ENCODE data around the gene RAB3A.

RAB3A gene

DNA sequence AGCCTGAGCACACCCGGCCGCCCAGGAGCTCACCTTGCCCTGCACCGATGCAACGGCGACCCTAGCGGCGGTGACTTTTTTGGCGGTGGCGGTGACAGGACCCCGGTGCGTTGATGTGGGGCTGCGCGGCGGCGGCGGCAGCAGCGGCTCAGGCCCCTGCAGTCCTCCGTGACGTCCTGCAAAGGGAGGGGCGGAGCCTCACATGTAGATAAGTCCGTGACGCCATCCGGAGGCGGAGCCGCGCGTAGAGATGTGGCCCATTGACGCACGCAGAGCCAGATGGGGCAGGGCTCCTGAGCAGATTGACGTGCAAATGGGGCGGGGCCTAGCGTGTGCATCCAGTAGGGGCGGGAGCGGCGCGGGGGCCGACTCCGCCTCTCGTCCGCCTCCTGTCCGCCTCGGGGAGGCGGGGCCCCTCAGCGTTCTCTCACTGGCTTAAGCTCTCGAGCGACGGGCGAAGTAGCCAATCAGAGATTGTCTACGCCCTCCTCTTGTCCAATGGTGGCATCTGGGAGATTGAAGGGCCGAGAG is at the start of gene RAB3A:
Gene RAB3A (minus strand): TSS at position 180 of the 531 bp plus-strand sequence. CDS start 1,302 bp downstream, outside the sequence.
- DNase-seq (ENCODE audit: low spot score), result peak; percentile 99

DNA sequence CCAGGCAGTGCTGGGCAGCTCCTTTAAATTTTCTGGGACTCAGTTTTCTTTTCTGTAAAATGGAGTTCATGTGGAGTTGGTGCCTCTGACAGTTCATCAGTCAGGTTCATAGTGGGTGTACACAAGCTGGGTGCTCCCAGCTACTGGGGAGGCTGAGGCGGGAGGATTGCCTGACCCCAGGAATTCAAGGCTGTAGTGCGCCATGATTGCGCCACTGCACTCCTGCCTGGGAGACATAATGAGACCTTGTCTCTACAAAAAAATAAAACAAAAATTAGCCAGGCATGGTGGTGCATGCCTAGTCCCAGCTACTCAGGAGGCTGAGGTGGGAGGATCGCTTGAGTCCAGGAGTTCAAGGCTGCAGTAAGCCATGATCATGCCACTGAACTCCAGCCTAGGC is 49.3 kb upstream of the RAB3A start:
- DNase-seq (ENCODE audit: low spot score), result no peak

DNA sequence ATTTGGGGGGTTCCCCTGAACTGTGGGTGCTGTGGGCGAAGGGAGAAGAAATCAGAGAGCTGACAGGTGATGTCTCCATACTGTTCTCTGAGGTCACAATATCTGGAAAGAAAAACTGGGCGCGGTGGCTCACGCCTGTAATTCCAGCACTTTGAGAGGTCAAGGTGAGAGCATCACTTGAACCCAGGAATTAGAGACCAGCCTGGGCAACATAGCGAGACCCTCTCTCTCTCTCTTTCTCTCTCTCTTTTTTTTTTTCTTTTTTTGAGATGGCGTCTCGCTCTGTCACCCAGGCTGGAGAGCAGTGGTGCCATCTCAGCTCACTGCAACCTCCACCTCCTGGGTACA is 48.5 kb upstream of the RAB3A start:
- DNase-seq (ENCODE audit: low spot score), result no peak

DNA sequence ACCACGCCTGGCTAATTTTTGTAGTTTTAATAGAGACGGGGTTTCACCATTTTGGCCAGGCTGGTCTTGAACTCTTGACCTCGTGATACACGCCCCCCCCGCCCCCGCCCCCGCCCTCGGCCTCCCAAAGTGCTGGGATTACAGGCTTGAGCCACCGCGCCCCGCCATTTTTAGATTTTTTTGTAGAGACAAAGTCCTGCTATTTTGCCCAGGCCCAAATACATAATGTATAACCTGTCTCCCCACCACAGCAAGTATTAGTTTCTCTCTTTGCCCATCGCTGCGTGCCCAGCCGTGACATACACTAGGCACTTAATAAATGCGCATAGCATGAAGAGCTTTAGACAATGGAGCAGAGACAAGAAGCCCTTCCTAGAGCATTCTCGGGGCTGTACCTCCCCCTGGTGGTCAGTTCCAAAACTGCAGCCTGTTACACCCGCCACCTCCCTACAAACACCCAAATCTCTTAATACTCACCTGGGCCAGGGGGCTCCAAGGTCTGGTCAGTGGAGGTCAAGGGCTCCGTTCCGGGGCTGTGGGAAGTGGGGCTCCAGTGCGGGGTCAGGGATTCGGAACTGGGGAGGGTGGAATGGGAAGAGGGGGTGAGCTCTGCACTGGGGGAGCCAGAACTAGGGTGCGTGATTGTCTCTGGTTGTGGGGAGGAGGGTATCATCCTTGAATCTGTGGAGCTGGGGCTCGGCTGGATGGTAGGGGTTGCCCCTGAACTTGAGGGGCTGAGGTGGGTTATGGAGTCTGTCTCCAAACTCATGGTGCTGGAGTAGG is 47.9 kb upstream of the RAB3A start:
- peak; percentile 85 for DNase-seq (ENCODE audit: low spot score)

DNA sequence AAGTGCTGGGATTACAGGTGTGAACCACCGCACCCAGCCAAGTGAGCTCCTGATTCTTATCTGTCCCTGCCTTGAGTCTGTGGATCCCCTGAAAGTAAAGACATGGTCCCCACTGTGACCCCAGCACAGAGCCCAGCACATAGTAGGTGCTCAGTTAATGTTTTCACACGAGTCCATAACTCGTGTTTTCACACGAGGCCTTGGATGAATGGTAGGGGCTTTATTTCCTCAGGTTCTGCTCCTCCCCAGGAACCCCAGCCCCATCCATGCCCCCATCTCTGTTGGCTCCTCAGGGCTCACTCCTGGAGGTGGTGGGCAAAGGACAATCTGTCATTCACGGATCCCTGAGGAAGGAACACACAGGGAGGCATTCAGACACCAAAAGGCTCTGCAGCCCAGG is 46.0 kb upstream of the RAB3A start:
- no peak for DNase-seq (ENCODE audit: low spot score)

GRCh38 chr19:18245297-18245696 is 41.5 kb upstream of the RAB3A start:
- DNase-seq (ENCODE audit: low spot score), result no peak

DNA sequence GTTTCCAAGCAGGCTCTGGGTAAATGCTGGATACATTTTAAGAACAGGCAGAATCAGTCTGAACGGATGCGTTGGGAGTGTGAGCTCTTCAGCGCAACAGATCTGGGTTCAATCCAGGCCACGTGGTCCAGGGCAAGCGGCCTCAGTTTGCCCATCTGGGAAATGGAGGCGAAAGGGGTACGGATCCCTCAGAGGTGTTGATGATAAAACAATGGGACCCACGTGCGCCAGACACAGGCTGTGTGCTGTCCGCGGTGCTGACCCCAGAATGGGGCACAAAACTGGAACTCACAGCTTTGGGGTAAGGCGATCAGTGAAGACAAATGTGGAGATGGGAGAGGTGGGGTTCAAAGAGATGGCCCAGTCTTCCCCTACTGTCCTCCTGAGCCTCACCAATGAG is 35.5 kb upstream of the RAB3A start:
- DNase-seq (ENCODE audit: low spot score), result no peak

GRCh38 chr19:18234194-18234593 is 30.4 kb upstream of the RAB3A start:
- DNase-seq (ENCODE audit: low spot score), result no peak

DNA sequence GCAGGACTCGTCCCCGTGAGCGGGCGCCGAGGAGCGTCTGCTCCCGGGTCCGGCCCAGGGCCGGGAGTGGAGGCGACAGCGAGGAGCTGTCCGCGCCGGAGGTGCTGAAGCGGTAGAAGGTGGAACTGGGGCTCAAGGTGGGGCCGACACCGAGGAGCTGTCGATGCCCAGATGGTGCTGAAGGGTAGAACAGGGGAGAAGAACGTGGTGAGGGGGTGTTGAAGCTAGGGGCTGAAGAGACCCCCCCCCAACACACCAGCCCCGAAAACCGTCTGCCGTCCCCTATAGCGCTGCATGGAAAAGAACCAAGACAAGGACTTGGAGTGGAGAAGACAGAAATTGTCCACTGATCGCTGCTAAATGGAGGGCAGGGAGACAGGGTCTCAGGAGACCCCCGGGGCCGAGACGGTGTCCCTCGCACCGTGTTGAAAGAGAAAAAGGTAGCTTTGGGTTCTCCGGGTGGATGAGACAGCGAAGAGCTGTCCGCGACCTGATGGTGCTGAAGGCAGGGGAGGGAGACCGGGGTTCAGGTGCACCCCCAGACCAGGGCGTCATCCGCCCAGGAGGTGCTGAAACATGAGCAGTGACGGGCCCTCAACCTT is 29.5 kb upstream of the RAB3A start:
- DNase-seq (ENCODE audit: low spot score), result peak; percentile 22

DNA sequence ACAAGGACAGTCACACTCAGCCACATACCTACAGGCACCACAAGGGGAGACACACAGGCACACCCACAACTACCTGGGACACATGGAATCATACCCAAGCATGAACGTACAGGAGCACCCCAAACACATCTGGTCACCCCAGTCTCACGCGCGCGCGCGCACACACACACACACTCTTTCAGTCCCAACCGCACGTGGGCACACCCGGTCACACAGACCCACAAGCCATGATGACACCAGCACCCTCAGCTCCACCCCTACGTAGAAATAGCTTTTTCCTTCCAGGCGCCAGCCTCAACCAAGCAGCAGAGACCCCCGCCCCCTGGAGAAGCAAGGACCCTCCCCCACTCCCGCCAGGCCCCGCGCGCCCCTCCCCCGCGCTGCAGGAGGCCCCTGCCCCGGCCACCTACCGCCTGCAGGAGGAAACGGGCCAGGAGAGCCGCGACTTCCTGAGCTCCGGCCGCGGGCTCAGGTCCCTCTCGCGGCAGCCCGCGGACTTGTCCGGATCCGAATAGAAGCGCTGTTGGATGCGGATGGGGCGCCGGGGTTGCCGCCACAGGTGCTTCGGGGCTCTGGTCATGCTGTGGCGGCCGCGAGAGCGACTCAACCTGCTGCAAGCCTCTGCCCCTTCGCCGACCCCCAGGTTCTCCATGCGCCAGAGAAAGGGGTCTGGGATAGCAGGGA is 28.8 kb upstream of the RAB3A start:
- DNase-seq (ENCODE audit: low spot score), result no peak

DNA sequence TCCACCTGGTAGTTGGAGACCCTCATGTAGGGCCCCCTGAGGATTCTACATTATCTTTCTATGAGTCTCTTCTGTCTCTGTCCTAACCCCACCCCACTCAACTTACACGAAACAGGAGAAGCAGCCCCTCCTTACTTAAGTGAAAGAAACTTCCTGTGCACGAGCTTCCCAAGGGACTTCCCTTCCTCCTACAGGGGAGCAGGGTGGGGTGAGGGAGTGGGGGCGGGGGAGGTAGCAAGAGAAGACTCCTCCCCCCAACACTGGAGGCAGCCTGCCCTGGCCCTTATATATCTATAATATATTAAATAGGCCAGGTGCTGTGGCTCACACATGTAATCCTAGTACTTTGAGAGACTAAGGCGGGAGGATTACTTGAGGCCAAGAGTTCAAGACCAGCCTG is 27.9 kb upstream of the RAB3A start:
- DNase-seq (ENCODE audit: low spot score), result no peak

GRCh38 chr19:18230941-18231734 is 27.3 kb upstream of the RAB3A start:
- no peak for DNase-seq (ENCODE audit: low spot score)

GRCh38 chr19:18229915-18230314 is 26.1 kb upstream of the RAB3A start:
- no peak for DNase-seq (ENCODE audit: low spot score)

DNA sequence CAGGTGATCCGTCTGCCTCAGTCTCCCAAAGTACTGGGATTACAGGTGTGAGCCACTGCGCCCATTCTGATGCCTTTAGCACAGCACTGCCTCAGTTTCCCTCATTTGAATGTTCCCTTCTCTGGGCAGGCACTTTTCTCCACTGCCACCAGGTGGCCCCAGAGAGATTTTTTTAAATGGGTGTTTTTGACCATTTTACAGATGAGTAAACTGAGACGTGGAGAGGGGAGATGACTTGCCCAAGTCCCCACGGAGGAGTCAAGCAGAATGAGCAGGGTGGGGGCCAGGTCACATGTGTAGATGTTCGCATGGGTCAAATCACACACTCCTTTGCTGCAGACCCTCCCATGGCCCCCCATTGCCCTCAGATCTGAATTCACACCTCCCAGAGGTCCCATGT is 25.6 kb upstream of the RAB3A start:
- DNase-seq (ENCODE audit: low spot score), result peak; percentile 13

DNA sequence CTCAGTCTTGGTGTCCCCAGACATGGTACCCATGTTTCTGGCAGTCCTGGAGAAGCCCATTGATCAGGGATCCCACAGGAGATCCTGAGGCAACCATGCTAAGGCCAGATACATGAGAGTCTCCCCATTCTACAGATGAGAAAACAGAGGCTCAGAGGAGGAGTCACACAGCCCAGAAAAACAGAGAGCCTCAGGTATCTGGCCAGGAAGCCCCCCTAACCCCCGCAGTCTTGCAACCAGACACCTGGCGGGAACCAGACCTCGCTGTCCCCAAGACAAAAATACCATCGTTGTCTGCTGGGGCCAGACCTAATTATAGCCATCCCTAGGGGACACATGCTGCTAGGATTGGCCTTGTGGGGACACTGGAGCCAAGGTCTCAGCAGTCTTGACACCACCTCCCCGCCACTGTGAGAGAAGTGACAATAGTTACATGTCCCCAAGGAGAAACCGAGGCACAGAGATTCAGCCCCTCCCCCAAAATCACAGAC is 24.0 kb upstream of the RAB3A start:
- DNase-seq (ENCODE audit: low spot score), result no peak

- DNase-seq (ENCODE audit: low spot score), result no peak
Observed at GRCh38 chr19:18226956-18227780, 23.3 kb upstream of the RAB3A start.

DNA sequence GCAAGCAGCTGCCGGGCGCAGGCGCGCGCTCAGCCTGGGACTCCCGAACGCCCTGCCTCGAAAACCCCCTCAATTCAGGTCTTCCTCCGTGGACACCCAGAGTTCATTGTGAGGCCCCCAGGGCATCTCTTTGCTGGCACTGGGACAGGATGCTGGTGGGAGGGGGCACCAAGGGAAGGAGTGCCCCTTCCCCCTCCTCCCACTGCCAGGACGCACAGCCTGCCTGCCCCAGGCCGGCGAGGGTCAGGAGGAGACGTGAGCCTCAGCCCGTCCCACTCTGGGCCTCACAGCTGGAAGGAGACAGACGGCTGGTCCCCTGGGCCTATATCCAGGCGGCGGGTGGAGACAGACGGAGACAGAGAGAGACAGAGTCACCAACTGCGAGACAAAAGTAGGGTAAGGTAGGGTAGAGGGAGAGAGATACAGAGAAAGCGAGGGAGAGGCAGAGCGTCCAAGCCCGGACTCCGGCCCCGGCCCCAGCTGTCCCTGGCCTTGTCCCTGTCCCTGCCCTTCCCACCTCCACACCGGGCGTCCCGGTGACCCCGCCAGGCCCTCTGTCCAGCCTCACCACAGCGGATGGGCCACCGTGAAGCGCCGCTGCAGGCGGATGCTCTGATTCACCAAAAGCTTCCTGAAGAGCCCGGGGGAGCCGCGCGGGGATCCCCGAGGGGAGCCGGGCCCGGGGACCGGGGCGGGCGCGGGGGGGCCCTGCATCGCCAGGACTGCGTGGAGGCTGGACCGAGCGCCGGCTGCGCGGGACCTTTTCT is 22.0 kb upstream of the RAB3A start, which contains the start of gene PDE4C:
Gene PDE4C (minus strand): TSS at position 737 of the 767 bp plus-strand sequence. CDS start 23 bp downstream, at position 714.
- no peak for DNase-seq (ENCODE audit: low spot score)

DNA sequence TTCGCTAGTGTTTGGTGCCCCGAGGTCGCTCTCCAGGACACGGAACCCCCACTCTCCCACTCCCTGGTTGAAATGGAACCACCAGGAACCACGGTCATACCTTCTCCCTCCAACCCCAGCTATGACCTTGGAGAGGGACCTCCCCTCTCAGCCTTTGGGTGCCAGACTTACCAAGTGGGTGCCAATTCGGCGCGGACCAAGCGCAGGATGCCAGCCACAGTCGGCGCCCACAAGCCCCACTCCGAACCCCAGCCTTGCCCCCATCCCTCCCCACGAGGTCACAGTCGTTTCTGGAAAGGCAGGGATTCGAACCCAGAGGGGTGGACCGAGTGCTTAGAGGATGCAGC is 21.5 kb upstream of the RAB3A start:
- DNase-seq (ENCODE audit: low spot score), result no peak

DNA sequence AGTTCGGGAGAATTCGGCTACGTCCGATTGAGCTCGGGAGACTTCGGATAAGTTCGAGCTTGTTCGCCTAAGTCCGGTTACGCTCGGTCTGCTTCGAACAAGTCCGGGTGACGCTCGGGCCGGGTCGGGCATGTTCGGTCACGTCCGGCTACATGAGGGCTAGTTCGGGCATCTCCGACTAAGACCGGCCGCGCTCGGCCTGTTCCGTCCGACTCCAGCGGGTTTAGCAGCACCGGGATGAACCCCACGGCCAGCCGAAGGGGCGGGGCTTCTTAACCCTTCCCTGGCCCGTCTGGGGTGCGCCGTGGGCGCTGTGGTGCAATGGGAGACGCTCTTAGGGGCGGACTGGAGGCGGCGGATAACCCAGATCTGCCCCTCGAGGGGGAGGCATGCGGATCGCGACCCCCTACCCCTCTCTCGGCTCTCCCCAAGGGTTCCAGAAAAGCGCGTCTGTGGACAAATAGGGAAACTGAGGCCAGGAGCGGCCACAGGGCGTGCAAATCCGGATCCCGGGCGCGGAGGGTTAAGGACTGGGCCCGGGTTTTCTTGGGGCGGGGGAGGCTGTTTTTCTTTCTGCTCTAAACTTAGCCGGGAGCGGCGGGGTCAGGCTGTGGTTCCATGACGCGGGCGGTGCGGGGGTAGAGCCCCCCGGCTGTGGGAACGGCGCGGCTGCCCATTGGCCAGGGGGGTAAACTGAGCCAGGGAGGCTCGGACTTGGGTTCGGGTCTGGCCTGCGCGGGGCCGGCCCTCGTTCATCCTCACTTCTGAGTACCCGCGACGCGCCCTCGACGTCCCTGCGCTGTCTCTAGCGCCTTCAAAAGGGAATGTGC is 20.9 kb upstream of the RAB3A start:
- DNase-seq (ENCODE audit: low spot score), result peak; percentile 89
